CD8-positive, alpha-beta memory T cell (primary cell): ENCODE data around the gene FHIP1B. TPM values are rescaled to one million over a fixed set of nuclear protein-coding genes. Genes with fewer than 3 reads are reported as not detected.

ENCODE experiments used
- CTCF ChIA-PET: fragments of 350-600 bp; sonication (Branson Sonifier 250); formaldehyde crosslinking; loops from one replicate; lab custom pipeline; 2021; ENCODE audit warnings: antibody characterized with exemption; lab: Charles Lee
- POLR2A ChIA-PET: fragments of 350-600 bp; sonication (Branson Sonifier 250); formaldehyde crosslinking; loops from one replicate; lab custom pipeline; 2021; ENCODE audit warnings: antibody characterized with exemption; lab: Charles Lee
- DNase-seq, 5 donors: peaks; one replicate each; pipeline versions ENCODE4 v3.0.0 to v3.0.0-alpha.2; 2020 to 2022; ENCODE audit warnings: mixed read lengths in 1 of 5
- H3K27ac ChIP-seq: one replicate; pipeline ENCODE4 v1.7.0; 2013; ENCODE audit warnings: low read depth, mild to moderate bottlenecking, low read length, moderate library complexity
- H3K27me3 ChIP-seq: 2 replicates; pipeline ENCODE4 v1.7.0; 2013; ENCODE audit warnings: low read length, mild to moderate bottlenecking; ENCODE audit not compliant: insufficient read depth, poor library complexity, severe bottlenecking
- H3K36me3 ChIP-seq: 2 replicates; pipeline ENCODE4 v1.7.0; 2013; ENCODE audit warnings: mild to moderate bottlenecking, low read length, moderate library complexity; ENCODE audit not compliant: insufficient read depth
- H3K4me1 ChIP-seq: 2 replicates; pipeline ENCODE4 v1.7.0; 2013; ENCODE audit warnings: mild to moderate bottlenecking, low read length, moderate library complexity; ENCODE audit not compliant: insufficient read depth
- H3K4me3 ChIP-seq: 2 replicates; pipeline ENCODE4 v1.7.0; 2013; ENCODE audit warnings: mild to moderate bottlenecking, low read length
- H3K9me3 ChIP-seq: 2 replicates; pipeline ENCODE4 v1.7.0; 2013; ENCODE audit warnings: mild to moderate bottlenecking, low read length
- H3K27ac Mint-ChIP-seq, 8 donors: one replicate each; pipeline ENCODE4 v1.8.0; 2020 to 2021; ENCODE audit warnings: mixed read lengths in 8 of 8, mild to moderate bottlenecking in 6 of 8, inconsistent platforms in 3 of 8, moderate library complexity in 3 of 8
- H3K27me3 Mint-ChIP-seq, 2 donors: one replicate each; pipeline ENCODE4 v1.8.0; 2020 to 2021; ENCODE audit warnings: mixed read lengths in 2 of 2, mild to moderate bottlenecking in 1 of 2, moderate library complexity in 1 of 2
- H3K36me3 Mint-ChIP-seq, 3 donors: one replicate each; pipeline ENCODE4 v1.8.0; 2020 to 2021; ENCODE audit warnings: mixed read lengths in 3 of 3, inconsistent platforms in 1 of 3, mild to moderate bottlenecking in 1 of 3
- H3K4me1 Mint-ChIP-seq, 3 donors: one replicate each; pipeline ENCODE4 v1.8.0; 2020 to 2021; ENCODE audit warnings: mixed read lengths in 3 of 3, inconsistent platforms in 1 of 3, mild to moderate bottlenecking in 1 of 3
- H3K4me3 Mint-ChIP-seq, 7 donors: one replicate each; pipeline ENCODE4 v1.8.0; 2020 to 2021; ENCODE audit warnings: mixed read lengths in 7 of 7, mild to moderate bottlenecking in 6 of 7, moderate library complexity in 4 of 7, inconsistent platforms in 2 of 7
- H3K9me3 Mint-ChIP-seq, 5 donors: one replicate each; pipeline ENCODE4 v1.8.0; 2020 to 2022; ENCODE audit warnings: mixed read lengths in 5 of 5, mild to moderate bottlenecking in 3 of 5, moderate library complexity in 2 of 5, inconsistent platforms in 1 of 5
- polyA plus RNA-seq: library from polyadenylated mRNA; unstranded; fragments of 300-500 nt; fragmentation: Illumina TruSeq; gene quantifications from one replicate; pipeline ENCODE4 v1.2.3, GENCODE V29; 2021
- total RNA-seq, 2 experiments: library from RNA; stranded (reverse); gene quantifications; one replicate each; pipeline ENCODE4 v1.2.3, GENCODE V29; 2021

Gene FHIP1B
- total and polyA plus RNA-seq, 3 experiments from 2014 or later, result 16.4 to 20.6 (median 20.2) TPM

- H3K9me3 Mint-ChIP-seq, result no peaks in the 10 kb centered on the region
- DNase-seq, result no peak
- H3K36me3 Mint-ChIP-seq, result peaks cover 13 to 60% (median 25%) of the 10 kb centered on the region in 3 donors
- Histone ChIP-seq H3K9me3 (no peaks in the 10 kb centered on the region), H3K36me3 (peaks cover 32% of the 10 kb centered on the region), H3K4me3 (no peak overlapping the region), H3K27ac (no peak overlapping the region), H3K27me3 (no peaks in the 10 kb centered on the region), H3K4me1 (peaks cover 21% of the 10 kb centered on the region)
- H3K4me1 Mint-ChIP-seq, result peaks cover 39 to 57% (median 39%) of the 10 kb centered on the region in 3 donors
- H3K27ac Mint-ChIP-seq, result peak overlapping the region in 1 of 8 donors; percentile 1
- ChIA-PET CTCF (no interaction called here), POLR2A (no interaction called here)
- H3K4me3 Mint-ChIP-seq, result no peak overlapping the region
- no peaks in the 10 kb centered on the region for H3K27me3 Mint-ChIP-seq
Observed at GRCh38 chr11:6224421-6224820, 10.0 kb downstream of the FHIP1B start.

DNA sequence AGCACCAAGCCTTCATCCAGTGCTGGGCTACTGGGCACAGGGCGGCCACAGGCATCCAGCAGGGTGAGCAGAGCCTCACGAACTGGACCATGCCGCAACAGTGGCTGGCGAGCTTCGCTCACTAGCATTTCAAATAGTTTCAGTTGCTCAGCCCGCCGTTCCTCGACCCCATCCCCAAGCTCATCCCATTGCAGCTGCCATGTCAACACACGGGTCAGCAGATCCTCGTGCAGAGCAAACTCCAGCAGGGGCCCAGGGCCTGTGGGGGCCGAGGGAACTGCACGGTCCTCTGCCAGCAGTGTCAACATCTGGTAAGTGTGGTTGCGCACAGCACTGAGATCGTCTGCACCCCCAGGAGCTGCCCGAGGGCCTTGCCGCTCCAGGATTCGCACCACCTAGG lies 10.6 kb downstream of the FHIP1B start:
- no peak overlapping the region for H3K27ac ChIP-seq
- no peak overlapping the region for H3K4me3 ChIP-seq
- no peaks in the 10 kb centered on the region for H3K27me3 ChIP-seq
- Mint-ChIP-seq H3K27me3 (no peaks in the 10 kb centered on the region), H3K9me3 (no peaks in the 10 kb centered on the region), H3K4me1 (peaks cover 33 to 54% (median 35%) of the 10 kb centered on the region in 3 donors), H3K27ac (peak overlapping the region in 2 of 8 donors; percentile 4 to 31), H3K36me3 (peaks cover 13 to 64% (median 30%) of the 10 kb centered on the region in 3 donors), H3K4me3 (no peak overlapping the region)
- H3K36me3 ChIP-seq, result peaks cover 36% of the 10 kb centered on the region
- H3K4me1 ChIP-seq, result peaks cover 15% of the 10 kb centered on the region
- no peaks in the 10 kb centered on the region for H3K9me3 ChIP-seq
- POLR2A ChIA-PET, result no interaction called here
- DNase-seq, result no peak
- CTCF ChIA-PET, result interaction anchor here (1.1 kb wide), 1 partner anchor 27 kb away, joined by 3 read pairs; no protein-coding TSS in a partner anchor

DNA sequence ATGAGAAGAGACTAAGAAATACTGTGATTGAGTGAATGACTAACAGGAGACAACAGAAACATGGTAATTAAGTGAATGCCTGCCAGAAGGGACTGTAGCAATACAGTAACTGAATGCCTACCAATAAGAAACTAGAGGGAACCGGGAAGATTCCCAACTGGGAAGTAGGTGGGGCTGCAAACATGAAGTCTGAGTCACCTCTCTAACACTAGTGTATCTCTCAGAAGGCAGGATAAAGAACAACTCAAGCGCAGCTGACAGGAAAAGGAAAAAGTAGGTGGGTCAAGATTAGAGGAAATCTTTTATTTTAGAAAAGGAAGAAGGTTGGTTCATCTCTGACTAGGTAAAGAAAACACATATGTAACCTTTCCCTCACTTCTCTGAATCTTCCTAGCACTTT lies 15.1 kb downstream of the FHIP1B start:
- Histone ChIP-seq H3K36me3 (peaks cover 49% of the 10 kb centered on the region), H3K4me1 (peaks cover 9% of the 10 kb centered on the region), H3K4me3 (no peak overlapping the region), H3K27me3 (no peaks in the 10 kb centered on the region), H3K27ac (no peak overlapping the region), H3K9me3 (no peaks in the 10 kb centered on the region)
- Mint-ChIP-seq H3K4me3 (peak overlapping the region in 1 of 7 donors; percentile 20), H3K9me3 (no peaks in the 10 kb centered on the region), H3K4me1 (peaks cover 0 to 16% (median 2%) of the 10 kb centered on the region in 3 donors), H3K27me3 (no peaks in the 10 kb centered on the region), H3K36me3 (peaks cover 12 to 88% (median 49%) of the 10 kb centered on the region in 3 donors), H3K27ac (peak overlapping the region in 2 of 8 donors; percentile 42 to 89)
- DNase-seq, result no peak
- POLR2A ChIA-PET, result no interaction called here
- CTCF ChIA-PET, result interaction anchor here (0.7 kb wide), 1 partner anchor 134 kb away, joined by 3 read pairs; no protein-coding TSS in a partner anchor

DNA sequence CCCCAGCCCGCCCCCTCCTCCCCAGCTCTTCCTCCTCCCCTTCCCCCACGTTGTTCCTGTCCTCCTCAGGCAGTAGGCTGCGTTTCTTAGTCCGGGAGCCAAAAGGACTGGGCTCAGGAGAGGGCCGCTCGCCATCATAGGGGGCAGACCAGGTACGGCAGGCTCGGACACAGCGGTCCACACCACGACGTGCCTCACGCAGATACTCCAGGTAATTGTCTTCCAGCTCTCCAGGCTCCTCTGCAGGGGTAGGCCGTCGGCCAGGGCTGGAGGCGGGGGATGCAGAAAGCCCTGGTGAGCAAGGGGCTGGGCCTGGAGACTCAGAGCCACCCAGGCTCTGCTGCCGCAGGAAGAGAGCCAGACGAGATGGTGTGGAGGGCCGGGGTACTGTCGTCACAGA lies 16.7 kb downstream of the FHIP1B start:
- Histone ChIP-seq H3K36me3 (peaks cover 45% of the 10 kb centered on the region), H3K4me1 (peaks cover 9% of the 10 kb centered on the region), H3K27ac (no peak overlapping the region), H3K4me3 (no peak overlapping the region), H3K9me3 (no peaks in the 10 kb centered on the region), H3K27me3 (no peaks in the 10 kb centered on the region)
- Mint-ChIP-seq H3K4me3 (no peak overlapping the region), H3K27me3 (no peaks in the 10 kb centered on the region), H3K27ac (peak overlapping the region in 1 of 8 donors; percentile 59), H3K9me3 (no peaks in the 10 kb centered on the region), H3K4me1 (peaks cover 0 to 16% (median 2%) of the 10 kb centered on the region in 3 donors), H3K36me3 (peaks cover 9 to 73% (median 43%) of the 10 kb centered on the region in 3 donors)
- ChIA-PET CTCF (no interaction called here), POLR2A (no interaction called here)
- DNase-seq, result no peak

GRCh38 chr11:6216501-6216900 lies 17.9 kb downstream of the FHIP1B start:
- Histone ChIP-seq H3K9me3 (no peaks in the 10 kb centered on the region), H3K27me3 (no peaks in the 10 kb centered on the region), H3K4me3 (no peak overlapping the region), H3K27ac (no peak overlapping the region), H3K36me3 (peaks cover 40% of the 10 kb centered on the region), H3K4me1 (peaks cover 9% of the 10 kb centered on the region)
- Mint-ChIP-seq H3K9me3 (no peaks in the 10 kb centered on the region), H3K4me3 (no peak overlapping the region), H3K27me3 (no peaks in the 10 kb centered on the region), H3K27ac (peak overlapping the region in 2 of 8 donors; percentile 11 to 83), H3K36me3 (peaks cover 4 to 61% (median 34%) of the 10 kb centered on the region in 3 donors), H3K4me1 (peaks cover 0 to 13% (median 2%) of the 10 kb centered on the region in 3 donors)
- DNase-seq, result no peak
- POLR2A ChIA-PET, result no interaction called here
- CTCF ChIA-PET, result interaction anchor here (1.5 kb wide), 1 partner anchor 34 kb away, joined by 5 read pairs; no protein-coding TSS in a partner anchor

- no peak overlapping the region for H3K27ac Mint-ChIP-seq
- CTCF ChIA-PET, result interaction anchor here (0.8 kb wide), 1 partner anchor 378 kb away, joined by 3 read pairs; no protein-coding TSS in a partner anchor
Observed at GRCh38 chr11:6214530-6214929, 19.9 kb downstream of the FHIP1B start.

GRCh38 chr11:6210274-6210955 lies 24.0 kb downstream of the FHIP1B start:
- CTCF ChIA-PET, result no interaction called here

More at GRCh38 chr11:6214530-6214929, 19.9 kb downstream of the FHIP1B start:
- no peak for DNase-seq
- no peaks in the 10 kb centered on the region for H3K27me3 ChIP-seq
- peaks cover 4 to 60% (median 32%) of the 10 kb centered on the region in 3 donors for H3K36me3 Mint-ChIP-seq
- H3K9me3 Mint-ChIP-seq, result no peaks in the 10 kb centered on the region
- POLR2A ChIA-PET, result no interaction called here
- H3K4me1 Mint-ChIP-seq, result peaks cover 0 to 8% (median 2%) of the 10 kb centered on the region in 3 donors
- H3K9me3 ChIP-seq, result no peaks in the 10 kb centered on the region
- peaks cover 30% of the 10 kb centered on the region for H3K36me3 ChIP-seq
- H3K4me3 Mint-ChIP-seq, result no peak overlapping the region
- no peak overlapping the region for H3K4me3 ChIP-seq
- H3K4me1 ChIP-seq, result peaks cover under 1% of the 10 kb centered on the region
- H3K27me3 Mint-ChIP-seq, result no peaks in the 10 kb centered on the region
- H3K27ac ChIP-seq, result no peak overlapping the region

GRCh38 chr11:6209801-6210200 lies 24.6 kb downstream of the FHIP1B start:
- Histone ChIP-seq H3K9me3 (no peaks in the 10 kb centered on the region), H3K27ac (no peak overlapping the region), H3K4me3 (no peak overlapping the region), H3K4me1 (no peaks in the 10 kb centered on the region), H3K36me3 (peaks cover 12% of the 10 kb centered on the region), H3K27me3 (no peaks in the 10 kb centered on the region)
- ChIA-PET CTCF (no interaction called here), POLR2A (no interaction called here)
- peak overlapping the region in 1 of 8 donors; percentile 45 for H3K27ac Mint-ChIP-seq
- H3K4me3 Mint-ChIP-seq, result no peak overlapping the region
- peaks cover 0 to 58% (median 11%) of the 10 kb centered on the region in 3 donors for H3K36me3 Mint-ChIP-seq
- no peaks in the 10 kb centered on the region for H3K27me3 Mint-ChIP-seq
- DNase-seq, result no peak
- H3K4me1 Mint-ChIP-seq, result peaks cover 0 to 4% (median under 1%) of the 10 kb centered on the region in 3 donors
- H3K9me3 Mint-ChIP-seq, result no peaks in the 10 kb centered on the region

More at GRCh38 chr11:6210274-6210955, 24.0 kb downstream of the FHIP1B start:
- Mint-ChIP-seq H3K27ac (peak overlapping the region in 2 of 8 donors; percentile 34 to 44), H3K27me3 (no peaks in the 10 kb centered on the region), H3K36me3 (peaks cover 0 to 58% (median 14%) of the 10 kb centered on the region in 3 donors), H3K4me3 (no peak overlapping the region), H3K9me3 (no peaks in the 10 kb centered on the region), H3K4me1 (no peaks in the 10 kb centered on the region)
- DNase-seq, result no peak
- POLR2A ChIA-PET, result no interaction called here
- H3K4me1 ChIP-seq, result no peaks in the 10 kb centered on the region
- H3K36me3 ChIP-seq, result peaks cover 12% of the 10 kb centered on the region
- H3K9me3 ChIP-seq, result no peaks in the 10 kb centered on the region
- no peak overlapping the region for H3K4me3 ChIP-seq
- no peak overlapping the region for H3K27ac ChIP-seq
- no peaks in the 10 kb centered on the region for H3K27me3 ChIP-seq
